Measurements from ENCODE around the gene ZDHHC16. TPM values are rescaled to one million over a fixed set of nuclear protein-coding genes. Genes with fewer than 3 reads are reported as not detected.

ZDHHC16 gene
- 10 to 100 TPM; 23.9 to 37.2 (median 28.3) TPM for total RNA-seq

GRCh38 chr10:97445722-97446639 is at the start of gene ZDHHC16, which contains the start of gene EXOSC1:
Gene ZDHHC16 (plus strand): TSS chr10:97446175. CDS start chr10:97451676, 5,501 bp downstream.
Gene EXOSC1 (minus strand): TSS chr10:97446006. CDS start chr10:97445985, 21 bp downstream.
- Histone ChIP-seq H3K36me3 (peaks cover 1 to 22% (median 12%) of the 10 kb centered on the region in 4 donors), H3K4me1 (peaks cover 33 to 55% (median 45%) of the 10 kb centered on the region in 4 donors), H3K4me3 (peak within 1 kb of the TSS; percentile 77 to 92 (median 90)), H3K27ac (replicated peaks in 1 of 4) (peak within 1 kb of the TSS; percentile 74 to 85 (median 80)), H3K27me3 (no peaks in the 10 kb centered on the region), H3K9me3 (no peaks in the 10 kb centered on the region)
- intact Hi-C loops (cut with DNase I), result no loop called here
- peak; percentile 89 to 92 for TF ChIP-seq POLR2AphosphoS5 (IDR thresholded peaks at IDR 0.05)
- TF ChIP-seq CTCF (IDR thresholded peaks at IDR 0.05), result peak in 1 of 3 experiments; percentile 45
- TF ChIP-seq POLR2A (IDR thresholded peaks at IDR 0.05; ENCODE audit: low read depth), result peak; percentile 32
- no peak for TF ChIP-seq EP300 (IDR thresholded peaks at IDR 0.05)
- 0% methylated on average over 21 of the region's 66 CpGs for WGBS
- DNase-seq (ENCODE audit: extremely low spot score), result peak; percentile 98

- H3K4me1 ChIP-seq, result peaks cover 10 to 20% (median 16%) of the 10 kb centered on the region in 4 donors
- DNase-seq (ENCODE audit: extremely low spot score), result no peak
- TF ChIP-seq CTCF (IDR thresholded peaks at IDR 0.05) (no peak), POLR2A (IDR thresholded peaks at IDR 0.05; ENCODE audit: low read depth) (no peak), POLR2AphosphoS5 (IDR thresholded peaks at IDR 0.05) (no peak)
- 46% methylated on average over 20 of the region's 21 CpGs for WGBS
- peaks cover 8 to 33% (median 25%) of the 10 kb centered on the region in 4 donors for H3K36me3 ChIP-seq
- H3K27ac ChIP-seq (replicated peaks in 1 of 4), result peak overlapping the region in 3 of 4 donors; percentile 77 to 82 (median 78)
- intact Hi-C loops (cut with DNase I), result loop anchor here (2.0 to 5.0 kb wide), 2 partner anchors 65 to 152 kb away; partner anchors contain the start of gene FRAT2
- peak overlapping the region; percentile 69 to 81 (median 74) for H3K4me3 ChIP-seq
- H3K27me3 ChIP-seq, result no peaks in the 10 kb centered on the region
- H3K9me3 ChIP-seq, result no peaks in the 10 kb centered on the region
Measured at GRCh38 chr10:97399843-97400545, 46.0 kb upstream of the ZDHHC16 start.

- no peaks in the 10 kb centered on the region for H3K9me3 ChIP-seq
- no peaks in the 10 kb centered on the region for H3K27me3 ChIP-seq
- H3K4me1 ChIP-seq, result peaks cover 10 to 20% (median 16%) of the 10 kb centered on the region in 4 donors
- peak; percentile 96 for DNase-seq (ENCODE audit: extremely low spot score)
- H3K36me3 ChIP-seq, result peaks cover 5 to 24% (median 17%) of the 10 kb centered on the region in 4 donors
- TF ChIP-seq EP300 (IDR thresholded peaks at IDR 0.05) (no peak), POLR2AphosphoS5 (IDR thresholded peaks at IDR 0.05) (peak; percentile 78 to 88), CTCF (IDR thresholded peaks at IDR 0.05) (peak in 1 of 3 experiments; percentile 6)
- peak within 1 kb of the TSS; percentile 71 to 82 (median 78) for H3K27ac ChIP-seq (replicated peaks in 1 of 4)
- H3K4me3 ChIP-seq, result peak within 1 kb of the TSS; percentile 69 to 81 (median 74)
- intact Hi-C loops (cut with DNase I), result loop anchor here (2.0 to 5.0 kb wide), 2 partner anchors 66 to 151 kb away; partner anchors contain the start of gene FRAT2
- WGBS, result 2% methylated on average over 20 of the region's 39 CpGs
Measured at GRCh38 chr10:97400665-97401454, 45.1 kb upstream of the ZDHHC16 start, which contains the start of gene RRP12. Gene RRP12 (minus strand): TSS chr10:97401340. CDS start chr10:97401231, 109 bp downstream.

GRCh38 chr10:97401455-97401919 is 44.5 kb upstream of the ZDHHC16 start:
- no peaks in the 10 kb centered on the region for H3K9me3 ChIP-seq
- intact Hi-C loops (cut with DNase I), result loop anchor here (2.0 to 5.0 kb wide), 2 partner anchors 67 to 151 kb away; partner anchors contain the start of gene FRAT2
- DNase-seq (ENCODE audit: extremely low spot score), result no peak
- H3K27ac ChIP-seq (replicated peaks in 1 of 4), result peak overlapping the region; percentile 40 to 82 (median 74)
- 64% methylated on average over 13 of the region's 13 CpGs for WGBS
- H3K4me1 ChIP-seq, result peaks cover 10 to 20% (median 16%) of the 10 kb centered on the region in 4 donors
- peak overlapping the region; percentile 69 to 81 (median 74) for H3K4me3 ChIP-seq
- no peak for TF ChIP-seq CTCF (IDR thresholded peaks at IDR 0.05)
- no peak for TF ChIP-seq EP300 (IDR thresholded peaks at IDR 0.05)
- no peak for TF ChIP-seq POLR2AphosphoS5 (IDR thresholded peaks at IDR 0.05)
- TF ChIP-seq POLR2A (IDR thresholded peaks at IDR 0.05; ENCODE audit: low read depth), result no peak
- H3K36me3 ChIP-seq, result peaks cover 5 to 18% (median 11%) of the 10 kb centered on the region in 4 donors
- no peaks in the 10 kb centered on the region for H3K27me3 ChIP-seq

Data from esophagus muscularis mucosa (tissue), 4 donors.